ENCODE data around the gene CFAP97D1.

DNA sequence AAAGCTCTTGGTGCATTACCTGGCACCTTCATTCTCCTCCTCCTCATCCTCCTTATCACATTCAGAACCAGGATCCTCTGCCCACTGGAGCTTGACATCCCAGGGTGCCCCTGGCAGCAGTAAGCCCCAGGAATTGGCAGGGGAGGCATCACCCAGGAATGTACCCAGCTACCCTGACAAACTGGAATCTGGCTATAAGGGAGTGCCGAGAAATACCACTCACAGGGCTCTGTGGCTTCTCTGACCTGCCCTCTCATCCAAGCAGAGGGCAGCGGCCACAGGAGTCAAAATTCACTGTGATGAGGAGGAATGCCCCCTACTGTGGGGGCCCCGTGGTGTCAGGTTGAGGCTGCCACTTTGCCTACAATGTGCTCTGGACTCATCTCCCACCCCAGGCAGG lies 33.2 kb downstream of the CFAP97D1 start:
- TF ChIP-seq MAFK (IDR thresholded peaks at IDR 0.05; ENCODE audit: partially characterized antibody) (no peak), SMC3 (IDR thresholded peaks at IDR 0.05) (no peak)
- TF ChIP-seq, protein P1, sequence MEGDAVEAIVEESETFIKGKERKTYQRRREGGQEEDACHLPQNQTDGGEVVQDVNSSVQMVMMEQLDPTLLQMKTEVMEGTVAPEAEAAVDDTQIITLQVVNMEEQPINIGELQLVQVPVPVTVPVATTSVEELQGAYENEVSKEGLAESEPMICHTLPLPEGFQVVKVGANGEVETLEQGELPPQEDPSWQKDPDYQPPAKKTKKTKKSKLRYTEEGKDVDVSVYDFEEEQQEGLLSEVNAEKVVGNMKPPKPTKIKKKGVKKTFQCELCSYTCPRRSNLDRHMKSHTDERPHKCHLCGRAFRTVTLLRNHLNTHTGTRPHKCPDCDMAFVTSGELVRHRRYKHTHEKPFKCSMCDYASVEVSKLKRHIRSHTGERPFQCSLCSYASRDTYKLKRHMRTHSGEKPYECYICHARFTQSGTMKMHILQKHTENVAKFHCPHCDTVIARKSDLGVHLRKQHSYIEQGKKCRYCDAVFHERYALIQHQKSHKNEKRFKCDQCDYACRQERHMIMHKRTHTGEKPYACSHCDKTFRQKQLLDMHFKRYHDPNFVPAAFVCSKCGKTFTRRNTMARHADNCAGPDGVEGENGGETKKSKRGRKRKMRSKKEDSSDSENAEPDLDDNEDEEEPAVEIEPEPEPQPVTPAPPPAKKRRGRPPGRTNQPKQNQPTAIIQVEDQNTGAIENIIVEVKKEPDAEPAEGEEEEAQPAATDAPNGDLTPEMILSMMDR (IDR thresholded peaks at IDR 0.05) = no peak
- TF ChIP-seq, protein P2, sequence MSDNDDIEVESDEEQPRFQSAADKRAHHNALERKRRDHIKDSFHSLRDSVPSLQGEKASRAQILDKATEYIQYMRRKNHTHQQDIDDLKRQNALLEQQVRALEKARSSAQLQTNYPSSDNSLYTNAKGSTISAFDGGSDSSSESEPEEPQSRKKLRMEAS (IDR thresholded peaks at IDR 0.05) = no peak

All from A549 (cell line).